ENCODE results near the gene PCSK2. TPM values are rescaled to one million over a fixed set of nuclear protein-coding genes. Genes with fewer than 3 reads are reported as not detected.

Gene PCSK2
- total and polyA plus RNA-seq, 2 of the 8 experiments (the other 6 are each of a cell fraction or from before 2014, with no cell fraction given) = 1.9 to 4.2 TPM

- TF ChIP-seq, protein P1, sequence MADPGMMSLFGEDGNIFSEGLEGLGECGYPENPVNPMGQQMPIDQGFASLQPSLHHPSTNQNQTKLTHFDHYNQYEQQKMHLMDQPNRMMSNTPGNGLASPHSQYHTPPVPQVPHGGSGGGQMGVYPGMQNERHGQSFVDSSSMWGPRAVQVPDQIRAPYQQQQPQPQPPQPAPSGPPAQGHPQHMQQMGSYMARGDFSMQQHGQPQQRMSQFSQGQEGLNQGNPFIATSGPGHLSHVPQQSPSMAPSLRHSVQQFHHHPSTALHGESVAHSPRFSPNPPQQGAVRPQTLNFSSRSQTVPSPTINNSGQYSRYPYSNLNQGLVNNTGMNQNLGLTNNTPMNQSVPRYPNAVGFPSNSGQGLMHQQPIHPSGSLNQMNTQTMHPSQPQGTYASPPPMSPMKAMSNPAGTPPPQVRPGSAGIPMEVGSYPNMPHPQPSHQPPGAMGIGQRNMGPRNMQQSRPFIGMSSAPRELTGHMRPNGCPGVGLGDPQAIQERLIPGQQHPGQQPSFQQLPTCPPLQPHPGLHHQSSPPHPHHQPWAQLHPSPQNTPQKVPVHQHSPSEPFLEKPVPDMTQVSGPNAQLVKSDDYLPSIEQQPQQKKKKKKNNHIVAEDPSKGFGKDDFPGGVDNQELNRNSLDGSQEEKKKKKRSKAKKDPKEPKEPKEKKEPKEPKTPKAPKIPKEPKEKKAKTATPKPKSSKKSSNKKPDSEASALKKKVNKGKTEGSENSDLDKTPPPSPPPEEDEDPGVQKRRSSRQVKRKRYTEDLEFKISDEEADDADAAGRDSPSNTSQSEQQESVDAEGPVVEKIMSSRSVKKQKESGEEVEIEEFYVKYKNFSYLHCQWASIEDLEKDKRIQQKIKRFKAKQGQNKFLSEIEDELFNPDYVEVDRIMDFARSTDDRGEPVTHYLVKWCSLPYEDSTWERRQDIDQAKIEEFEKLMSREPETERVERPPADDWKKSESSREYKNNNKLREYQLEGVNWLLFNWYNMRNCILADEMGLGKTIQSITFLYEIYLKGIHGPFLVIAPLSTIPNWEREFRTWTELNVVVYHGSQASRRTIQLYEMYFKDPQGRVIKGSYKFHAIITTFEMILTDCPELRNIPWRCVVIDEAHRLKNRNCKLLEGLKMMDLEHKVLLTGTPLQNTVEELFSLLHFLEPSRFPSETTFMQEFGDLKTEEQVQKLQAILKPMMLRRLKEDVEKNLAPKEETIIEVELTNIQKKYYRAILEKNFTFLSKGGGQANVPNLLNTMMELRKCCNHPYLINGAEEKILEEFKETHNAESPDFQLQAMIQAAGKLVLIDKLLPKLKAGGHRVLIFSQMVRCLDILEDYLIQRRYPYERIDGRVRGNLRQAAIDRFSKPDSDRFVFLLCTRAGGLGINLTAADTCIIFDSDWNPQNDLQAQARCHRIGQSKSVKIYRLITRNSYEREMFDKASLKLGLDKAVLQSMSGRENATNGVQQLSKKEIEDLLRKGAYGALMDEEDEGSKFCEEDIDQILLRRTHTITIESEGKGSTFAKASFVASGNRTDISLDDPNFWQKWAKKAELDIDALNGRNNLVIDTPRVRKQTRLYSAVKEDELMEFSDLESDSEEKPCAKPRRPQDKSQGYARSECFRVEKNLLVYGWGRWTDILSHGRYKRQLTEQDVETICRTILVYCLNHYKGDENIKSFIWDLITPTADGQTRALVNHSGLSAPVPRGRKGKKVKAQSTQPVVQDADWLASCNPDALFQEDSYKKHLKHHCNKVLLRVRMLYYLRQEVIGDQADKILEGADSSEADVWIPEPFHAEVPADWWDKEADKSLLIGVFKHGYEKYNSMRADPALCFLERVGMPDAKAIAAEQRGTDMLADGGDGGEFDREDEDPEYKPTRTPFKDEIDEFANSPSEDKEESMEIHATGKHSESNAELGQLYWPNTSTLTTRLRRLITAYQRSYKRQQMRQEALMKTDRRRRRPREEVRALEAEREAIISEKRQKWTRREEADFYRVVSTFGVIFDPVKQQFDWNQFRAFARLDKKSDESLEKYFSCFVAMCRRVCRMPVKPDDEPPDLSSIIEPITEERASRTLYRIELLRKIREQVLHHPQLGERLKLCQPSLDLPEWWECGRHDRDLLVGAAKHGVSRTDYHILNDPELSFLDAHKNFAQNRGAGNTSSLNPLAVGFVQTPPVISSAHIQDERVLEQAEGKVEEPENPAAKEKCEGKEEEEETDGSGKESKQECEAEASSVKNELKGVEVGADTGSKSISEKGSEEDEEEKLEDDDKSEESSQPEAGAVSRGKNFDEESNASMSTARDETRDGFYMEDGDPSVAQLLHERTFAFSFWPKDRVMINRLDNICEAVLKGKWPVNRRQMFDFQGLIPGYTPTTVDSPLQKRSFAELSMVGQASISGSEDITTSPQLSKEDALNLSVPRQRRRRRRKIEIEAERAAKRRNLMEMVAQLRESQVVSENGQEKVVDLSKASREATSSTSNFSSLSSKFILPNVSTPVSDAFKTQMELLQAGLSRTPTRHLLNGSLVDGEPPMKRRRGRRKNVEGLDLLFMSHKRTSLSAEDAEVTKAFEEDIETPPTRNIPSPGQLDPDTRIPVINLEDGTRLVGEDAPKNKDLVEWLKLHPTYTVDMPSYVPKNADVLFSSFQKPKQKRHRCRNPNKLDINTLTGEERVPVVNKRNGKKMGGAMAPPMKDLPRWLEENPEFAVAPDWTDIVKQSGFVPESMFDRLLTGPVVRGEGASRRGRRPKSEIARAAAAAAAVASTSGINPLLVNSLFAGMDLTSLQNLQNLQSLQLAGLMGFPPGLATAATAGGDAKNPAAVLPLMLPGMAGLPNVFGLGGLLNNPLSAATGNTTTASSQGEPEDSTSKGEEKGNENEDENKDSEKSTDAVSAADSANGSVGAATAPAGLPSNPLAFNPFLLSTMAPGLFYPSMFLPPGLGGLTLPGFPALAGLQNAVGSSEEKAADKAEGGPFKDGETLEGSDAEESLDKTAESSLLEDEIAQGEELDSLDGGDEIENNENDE (IDR thresholded peaks at IDR 0.05; ENCODE audit: insufficient replicate concordance, low read length) = no peak
- TF ChIP-seq ASH2L (IDR thresholded peaks at IDR 0.05; ENCODE audit: low read length) (no peak), EZH2 (IDR thresholded peaks at IDR 0.05; ENCODE audit: low read depth, low read length, severe bottlenecking) (no peak), RFX5 (IDR thresholded peaks at IDR 0.05; ENCODE audit: borderline replicate concordance, low read depth, low read length) (no peak), KDM4A (IDR thresholded peaks at IDR 0.05; ENCODE audit: low read depth, low read length, severe bottlenecking) (peak; percentile 38), TAF7 (optimal IDR thresholded peaks at IDR 0.05; ENCODE audit: borderline replicate concordance, low read depth, low read length) (no peak), CBX8 (IDR thresholded peaks at IDR 0.05; ENCODE audit: borderline replicate concordance, low read depth, low read length) (no peak), SIRT6 (IDR thresholded peaks at IDR 0.05; ENCODE audit: low read length) (no peak), KDM5A (IDR thresholded peaks at IDR 0.05; ENCODE audit: low read length) (no peak), TBP (IDR thresholded peaks at IDR 0.05; ENCODE audit: low read depth, low read length) (no peak)
These were observed 1.1 kb downstream of the PCSK2 start (continued) for GRCh38 chr20:17227669-17228623.

All from H1 (cell line).